Rectal smooth muscle tissue (tissue), 1 donor: ENCODE results near the gene TREML4.

Source experiments
- H3K27ac ChIP-seq: one replicate; pipeline ENCODE4 v1.7.0; 2013; ENCODE audit warnings: low read depth, low read length, inconsistent platforms
- H3K27me3 ChIP-seq: one replicate; pipeline ENCODE4 v1.7.0; 2013; ENCODE audit warnings: low read length; ENCODE audit not compliant: control insufficient read depth, insufficient read depth
- H3K36me3 ChIP-seq: one replicate; pipeline ENCODE4 v1.7.0; 2013; ENCODE audit warnings: low read length; ENCODE audit not compliant: control insufficient read depth, insufficient read depth
- H3K4me1 ChIP-seq: one replicate; pipeline ENCODE4 v1.7.0; 2013; ENCODE audit warnings: low read length; ENCODE audit not compliant: control insufficient read depth, insufficient read depth
- H3K4me3 ChIP-seq: one replicate; pipeline ENCODE4 v1.7.0; 2013; ENCODE audit warnings: low read length
- H3K9ac ChIP-seq: one replicate; pipeline ENCODE4 v1.7.0; 2013; ENCODE audit warnings: low read length

Gene TREML4

DNA sequence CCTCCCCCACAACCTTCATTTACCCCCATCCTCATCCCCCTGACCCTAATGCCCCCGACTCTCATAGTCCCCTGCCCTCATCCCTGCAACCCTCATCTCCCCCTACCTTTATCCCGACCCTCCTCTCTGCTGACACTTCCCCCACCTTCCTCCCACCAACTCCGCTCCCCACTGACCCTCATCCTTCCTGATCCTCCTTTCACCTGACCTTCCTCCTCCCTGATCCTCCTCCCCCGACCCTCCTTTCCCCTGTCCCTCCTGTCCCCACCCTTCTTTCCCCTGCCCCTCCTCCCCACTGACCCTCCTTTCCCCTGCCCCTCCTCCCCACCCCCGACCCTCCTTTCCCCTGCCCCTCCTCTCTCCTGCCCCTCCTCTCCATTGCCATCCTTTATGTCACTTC lies 34.3 kb upstream of the TREML4 start:
- H3K27me3 ChIP-seq: no peaks in the 10 kb centered on the region
- H3K27ac ChIP-seq: no peak overlapping the region

DNA sequence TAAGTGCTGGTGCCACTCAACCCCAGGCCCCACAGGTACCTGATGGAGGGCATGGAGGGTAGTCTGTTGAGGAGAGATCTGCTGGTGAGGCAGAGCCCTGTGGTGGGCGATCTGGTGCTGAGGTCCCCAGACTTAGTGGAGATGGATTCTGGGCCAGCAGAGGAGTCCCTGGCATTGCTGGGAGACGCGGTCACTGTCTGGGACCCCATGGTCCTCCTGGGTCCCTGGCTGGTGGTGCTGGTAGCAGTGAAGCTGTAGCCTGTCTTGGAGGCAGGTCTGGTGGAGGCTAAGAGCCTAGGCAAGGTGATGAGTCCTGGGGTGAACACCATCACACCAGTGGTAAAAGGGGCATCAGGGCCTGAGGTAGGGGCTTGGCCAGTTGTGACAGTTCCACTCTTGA lies 33.8 kb upstream of the TREML4 start:
- H3K36me3 ChIP-seq: no peaks in the 10 kb centered on the region
- no peak overlapping the region for H3K4me3 ChIP-seq

More for the DNA sequence above, 34.3 kb upstream of the TREML4 start:
- H3K4me3 ChIP-seq: no peak overlapping the region
- H3K4me1 ChIP-seq: no peaks in the 10 kb centered on the region
- H3K9ac ChIP-seq: no peak overlapping the region
- H3K36me3 ChIP-seq: no peaks in the 10 kb centered on the region

DNA sequence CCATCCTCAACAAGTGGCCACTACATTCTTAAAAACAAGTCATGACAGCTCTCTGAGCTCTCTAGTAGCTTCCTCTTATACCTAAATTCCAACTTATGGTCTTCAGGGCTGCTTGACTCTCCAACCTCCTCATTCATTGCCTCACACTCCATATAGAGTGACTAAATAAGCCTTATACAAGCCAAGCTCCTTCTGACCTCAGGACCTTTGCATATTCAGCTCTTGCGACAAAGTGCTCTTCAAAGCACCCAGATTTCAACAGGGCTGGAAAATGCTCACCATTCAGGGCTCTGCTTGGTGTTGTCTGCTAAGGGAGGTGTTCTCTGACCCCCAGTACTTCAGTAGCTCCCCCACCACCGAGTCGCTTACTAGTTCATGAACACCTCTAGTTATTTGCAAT lies 30.9 kb upstream of the TREML4 start:
- H3K9ac ChIP-seq: no peak overlapping the region
- no peaks in the 10 kb centered on the region for H3K27me3 ChIP-seq
- no peak overlapping the region for H3K4me3 ChIP-seq
- H3K4me1 ChIP-seq: no peaks in the 10 kb centered on the region
- no peaks in the 10 kb centered on the region for H3K36me3 ChIP-seq
- no peak overlapping the region for H3K27ac ChIP-seq

More for the DNA sequence above, 33.8 kb upstream of the TREML4 start:
- Histone ChIP-seq H3K9ac (no peak overlapping the region), H3K27me3 (no peaks in the 10 kb centered on the region), H3K4me1 (no peaks in the 10 kb centered on the region), H3K27ac (no peak overlapping the region)

DNA sequence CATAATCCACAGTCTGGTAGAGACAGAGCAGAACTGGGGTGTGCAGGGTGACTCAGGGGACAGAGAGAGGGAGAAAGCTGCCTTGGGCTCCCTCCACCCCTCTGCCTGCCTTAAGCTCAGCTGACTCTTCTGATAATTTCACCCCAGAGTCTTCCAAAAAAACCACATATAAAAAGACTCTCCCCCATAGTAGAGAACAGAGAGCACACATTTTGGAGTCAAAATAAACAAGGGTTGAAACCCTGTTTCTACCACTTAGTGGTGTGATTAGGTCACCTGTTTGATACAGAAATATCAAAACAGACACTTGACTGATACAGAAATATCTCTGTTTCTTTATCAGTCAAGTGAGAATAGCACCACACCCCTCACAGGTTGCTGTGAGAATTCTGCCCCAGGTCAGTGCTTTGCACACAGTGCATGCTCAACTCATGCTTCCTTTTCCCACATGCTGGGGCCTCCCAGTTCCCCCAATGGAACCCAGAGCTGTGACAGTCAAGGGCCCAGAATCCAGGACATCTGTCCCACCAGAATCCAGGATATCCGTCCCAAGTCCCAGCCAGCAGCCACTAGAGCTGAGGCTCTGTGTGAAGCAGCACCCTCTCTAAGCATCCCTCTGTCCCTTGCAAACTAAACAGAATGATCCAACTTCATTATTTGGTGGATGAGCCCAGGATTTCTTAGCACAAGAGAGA lies 28.4 kb upstream of the TREML4 start:
- H3K4me1 ChIP-seq: no peaks in the 10 kb centered on the region
- no peaks in the 10 kb centered on the region for H3K36me3 ChIP-seq
- H3K27ac ChIP-seq: no peak overlapping the region
- H3K27me3 ChIP-seq: no peaks in the 10 kb centered on the region
- no peak overlapping the region for H3K9ac ChIP-seq
- no peak overlapping the region for H3K4me3 ChIP-seq

DNA sequence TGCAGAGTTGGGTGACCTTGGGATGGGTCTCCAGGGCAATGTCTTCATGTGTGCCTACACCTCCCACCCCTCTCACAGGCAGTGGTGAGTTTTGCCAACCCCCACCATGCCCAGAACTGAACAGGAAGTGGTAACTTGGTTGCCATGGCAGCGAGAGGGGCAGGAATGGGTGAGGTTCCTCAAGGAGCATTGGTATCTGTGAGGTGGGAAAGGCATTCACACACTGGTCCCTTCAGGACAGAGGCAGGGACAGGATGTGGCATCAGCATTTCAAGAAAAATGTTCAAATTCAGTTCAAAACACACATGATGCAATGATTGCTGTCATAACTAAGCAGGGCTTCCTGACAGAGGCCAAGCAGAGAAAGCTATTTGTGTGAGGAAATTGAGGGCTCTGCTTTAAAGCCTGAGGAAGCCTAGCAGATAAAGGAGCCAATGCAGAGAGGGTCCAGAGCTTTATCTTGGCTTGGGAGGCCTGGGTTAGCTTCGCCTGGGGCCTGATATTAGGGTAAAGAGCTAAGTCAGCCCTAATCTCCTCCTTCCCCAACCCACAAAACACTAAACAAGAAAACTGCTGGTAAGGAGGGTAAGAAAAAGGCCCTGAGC lies 27.8 kb upstream of the TREML4 start:
- H3K4me3 ChIP-seq: no peak overlapping the region
- no peak overlapping the region for H3K27ac ChIP-seq
- no peaks in the 10 kb centered on the region for H3K36me3 ChIP-seq
- H3K9ac ChIP-seq: no peak overlapping the region
- no peaks in the 10 kb centered on the region for H3K27me3 ChIP-seq
- no peaks in the 10 kb centered on the region for H3K4me1 ChIP-seq

DNA sequence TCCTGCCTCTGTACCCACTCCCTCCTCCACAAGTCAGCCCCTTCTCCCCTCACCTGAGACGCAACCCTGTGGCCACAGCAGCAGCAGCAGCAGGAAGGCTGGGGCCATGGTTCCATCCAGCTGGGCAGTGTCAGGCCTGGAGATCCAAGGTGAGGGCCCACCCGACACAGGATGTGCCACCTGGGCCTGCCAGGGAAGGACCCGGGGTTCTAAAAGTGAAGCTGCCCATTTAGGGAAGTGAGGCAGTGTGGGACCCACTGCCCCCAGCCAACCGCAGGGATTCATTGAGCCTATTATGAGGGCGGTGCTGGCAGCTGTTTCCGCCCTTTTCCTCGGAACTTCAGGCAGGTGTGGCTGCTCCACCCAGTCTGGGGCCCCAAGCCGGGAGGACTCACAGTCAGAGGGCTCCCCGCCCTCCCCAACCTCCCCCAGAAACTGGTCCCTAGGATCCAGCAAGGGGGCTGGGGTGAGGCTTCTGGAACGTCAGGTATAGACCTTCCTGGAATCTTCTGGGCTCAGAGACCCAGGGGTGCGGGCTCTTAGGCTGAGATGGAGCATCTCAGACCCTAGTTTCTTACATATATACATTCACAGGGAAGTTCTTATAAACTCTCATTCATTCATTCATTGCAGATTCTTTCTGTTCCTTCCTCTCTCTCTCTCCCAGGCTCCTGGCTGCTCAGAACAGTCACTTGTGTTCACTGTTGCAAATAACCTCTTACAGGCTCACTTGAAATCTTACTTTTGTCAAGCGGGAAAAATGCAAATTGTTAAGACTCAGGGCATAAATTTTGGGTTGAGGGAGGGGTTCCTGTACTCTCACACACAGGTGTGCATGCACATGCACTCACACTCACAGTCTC lies 27.0 kb upstream of the TREML4 start, which contains the start of gene TREML2:
TREML2 (minus strand) TSS at position 249 of the 863 bp plus-strand sequence; CDS start at position 108, 141 bp downstream.
- no peaks in the 10 kb centered on the region for H3K36me3 ChIP-seq
- no peaks in the 10 kb centered on the region for H3K4me1 ChIP-seq

DNA sequence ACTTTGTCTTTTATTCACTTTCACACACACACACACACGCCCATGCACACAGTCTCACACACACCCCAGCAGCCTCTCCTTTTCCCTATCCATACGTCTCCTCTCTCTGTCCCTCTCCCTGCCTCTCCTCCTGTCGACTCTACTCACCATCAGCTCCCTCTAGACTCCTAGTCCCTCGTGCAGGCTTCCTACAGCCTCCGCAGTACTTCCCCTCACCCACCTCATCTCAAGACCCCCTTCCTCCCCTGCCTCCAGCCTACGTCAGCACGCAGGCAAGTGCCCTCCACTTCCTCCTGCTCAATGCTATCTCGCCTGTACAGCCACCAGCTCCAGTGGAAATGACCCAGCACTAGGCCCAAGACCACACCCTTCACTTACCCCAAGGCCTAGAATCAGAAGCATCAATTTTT lies 26.4 kb upstream of the TREML4 start:
- Histone ChIP-seq H3K4me3 (no peak overlapping the region), H3K27ac (no peak overlapping the region), H3K9ac (no peak overlapping the region), H3K4me1 (no peaks in the 10 kb centered on the region), H3K27me3 (no peaks in the 10 kb centered on the region), H3K36me3 (no peaks in the 10 kb centered on the region)

More for the DNA sequence above, 27.0 kb upstream of the TREML4 start, which contains the start of gene TREML2:
- Histone ChIP-seq H3K9ac (no peak within 1 kb of the TSS), H3K27me3 (no peaks in the 10 kb centered on the region), H3K27ac (no peak within 1 kb of the TSS), H3K4me3 (no peak within 1 kb of the TSS)

DNA sequence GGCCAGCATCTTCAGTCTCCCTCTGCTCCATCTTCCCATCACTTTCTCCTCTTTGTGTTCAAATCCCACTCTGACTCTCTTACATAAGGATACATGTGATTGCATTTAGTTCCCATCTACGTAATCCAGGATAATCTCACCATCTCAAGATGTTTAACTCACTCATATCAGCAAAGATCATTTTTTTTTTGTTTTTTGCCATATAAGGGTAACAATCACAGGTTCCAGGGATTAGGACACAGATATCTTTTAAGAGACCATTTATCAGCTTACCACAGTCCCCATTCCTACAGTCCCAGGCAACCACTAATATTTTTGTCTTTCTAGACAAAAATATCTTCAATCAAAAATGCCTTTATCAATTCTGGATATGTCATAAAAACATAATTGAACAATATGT lies 24.0 kb upstream of the TREML4 start:
- Histone ChIP-seq H3K36me3 (no peaks in the 10 kb centered on the region), H3K27me3 (no peaks in the 10 kb centered on the region), H3K9ac (no peak overlapping the region), H3K27ac (no peak overlapping the region), H3K4me3 (no peak overlapping the region), H3K4me1 (no peaks in the 10 kb centered on the region)

DNA sequence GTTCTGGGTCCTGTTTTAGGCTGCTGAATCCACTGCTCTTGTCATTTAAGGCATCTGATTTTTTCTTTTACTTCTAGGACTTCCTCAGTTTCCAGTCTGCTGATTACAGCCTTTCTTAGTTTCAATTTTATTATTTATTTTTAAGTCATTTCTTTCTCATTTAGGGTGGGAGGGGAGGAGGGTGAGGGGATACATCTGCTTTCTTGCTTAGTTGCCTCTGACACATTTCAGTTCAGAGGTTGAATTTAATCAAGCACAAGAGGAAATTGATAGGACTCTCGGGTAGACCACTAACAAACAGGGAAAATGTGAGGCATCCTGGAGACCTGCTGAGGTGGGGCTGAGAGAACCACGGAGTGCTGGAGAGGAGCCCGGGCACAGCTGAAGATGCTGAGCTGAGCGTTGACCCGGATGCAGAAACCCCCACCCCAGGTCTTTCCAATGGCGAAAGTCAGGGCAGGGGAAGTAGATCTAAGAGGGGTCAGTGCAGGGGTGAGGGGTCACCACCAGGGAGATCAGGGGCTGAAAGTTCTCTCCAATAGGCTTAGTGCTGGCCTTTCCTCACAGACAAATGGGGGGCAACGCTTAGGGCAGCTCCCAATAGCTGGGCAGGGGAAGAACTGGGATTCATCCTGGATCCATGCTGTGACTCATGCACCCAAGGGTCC lies 19.6 kb upstream of the TREML4 start:
- Histone ChIP-seq H3K27ac (no peak overlapping the region), H3K4me3 (no peak overlapping the region), H3K4me1 (no peaks in the 10 kb centered on the region), H3K27me3 (no peaks in the 10 kb centered on the region), H3K9ac (no peak overlapping the region), H3K36me3 (no peaks in the 10 kb centered on the region)

DNA sequence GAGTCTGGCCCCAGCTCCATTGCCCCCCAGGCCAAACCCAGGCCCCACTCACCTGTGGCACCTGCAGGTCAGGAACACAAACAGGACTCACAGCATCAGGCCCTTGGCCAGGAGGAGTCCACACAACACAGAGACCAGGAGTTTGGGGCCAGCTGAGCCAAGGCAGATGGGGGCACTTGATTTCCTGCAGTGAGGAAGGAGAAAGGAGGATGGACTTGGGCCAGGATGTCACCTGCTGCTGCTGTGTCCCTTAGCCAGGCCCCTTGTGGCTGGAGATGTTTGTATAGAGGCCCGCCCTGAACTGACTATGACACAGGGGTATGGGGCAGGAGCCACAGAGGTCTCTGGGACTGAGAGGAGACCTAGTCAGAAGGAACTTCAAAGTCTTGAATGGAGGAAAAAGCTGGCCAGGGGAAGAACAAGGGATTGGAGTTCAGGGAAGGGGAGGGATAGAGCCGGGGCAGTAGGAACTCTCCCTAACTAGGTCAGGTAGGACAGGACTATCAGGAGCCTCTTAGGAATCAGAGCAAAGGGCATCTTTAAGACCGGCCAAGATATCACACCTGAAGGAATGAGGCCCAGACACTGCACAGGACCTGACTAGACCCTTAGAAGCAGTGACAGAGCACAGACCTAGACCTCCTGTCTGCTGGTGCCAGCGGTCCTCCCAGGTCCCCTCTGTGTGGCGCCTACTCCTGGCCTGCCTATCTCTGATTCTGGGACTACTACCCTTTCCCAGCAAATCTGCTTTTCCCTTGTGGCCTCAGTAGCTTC lies 18.4 kb upstream of the TREML4 start:
- Histone ChIP-seq H3K27ac (no peak overlapping the region), H3K36me3 (no peaks in the 10 kb centered on the region), H3K4me1 (no peaks in the 10 kb centered on the region), H3K9ac (no peak overlapping the region), H3K4me3 (no peak overlapping the region), H3K27me3 (no peaks in the 10 kb centered on the region)

DNA sequence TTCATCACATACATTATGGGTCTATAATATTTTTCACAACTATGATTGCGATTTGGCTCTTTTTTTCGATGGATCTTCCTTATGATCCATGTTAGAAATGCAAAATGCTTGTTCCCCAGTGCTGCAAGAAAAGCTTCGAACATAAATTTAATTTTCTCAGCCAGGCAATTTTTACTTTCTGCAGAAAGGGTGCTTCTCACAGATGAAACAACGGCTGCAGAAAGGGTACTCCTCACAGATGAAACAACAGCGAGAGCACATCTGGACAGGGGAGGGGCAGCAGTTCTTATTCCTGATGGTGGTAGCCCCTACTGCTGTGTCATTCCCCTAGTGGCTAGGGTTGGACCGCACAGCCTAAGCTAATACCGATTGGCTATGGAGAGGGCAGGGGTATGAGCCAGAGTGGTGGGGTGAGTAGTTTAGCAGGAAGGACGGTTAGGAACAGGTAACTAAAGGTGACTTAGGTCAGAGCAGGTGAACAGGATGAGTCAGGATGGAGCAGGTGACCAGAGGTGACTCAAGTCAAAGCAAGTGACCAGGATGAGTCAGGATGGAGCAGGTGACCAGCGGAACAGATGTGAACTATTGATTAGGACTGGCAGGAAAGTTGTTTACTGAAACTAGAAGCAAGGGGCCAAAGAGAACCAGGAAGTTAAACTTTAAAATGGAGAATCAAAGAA lies 13.4 kb upstream of the TREML4 start:
- no peak overlapping the region for H3K9ac ChIP-seq
- no peaks in the 10 kb centered on the region for H3K36me3 ChIP-seq
- H3K27me3 ChIP-seq: no peaks in the 10 kb centered on the region
- H3K4me1 ChIP-seq: no peaks in the 10 kb centered on the region
- H3K4me3 ChIP-seq: no peak overlapping the region
- H3K27ac ChIP-seq: no peak overlapping the region
